Left renal cortex interstitium (tissue), 4 donors: ENCODE measurements around the gene KIAA0753. TPM values are rescaled to one million over a fixed set of nuclear protein-coding genes. Genes with fewer than 3 reads are reported as not detected.
A peak's percentile ranks its signal among the peaks of the same experiment; 100 is the strongest.
"Not testable (repeated sequence)": the region's sequence is repeated elsewhere in the genome, so short reads cannot be mapped to it uniquely, and the experiment has no call there.

Experiments
- DNase-seq, 4 donors: peaks; one replicate each; pipeline ENCODE4 v3.0.0-alpha.2; 2013; ENCODE audit warnings: low read depth in 4 of 4, low spot score in 2 of 4, missing footprints in 1 of 4
- polyA plus RNA-seq, 4 donors: library from polyadenylated mRNA; unstranded; fragments of 120-200 nt; gene quantifications; one replicate each; pipeline ENCODE4 v1.2.1, GENCODE V29; 2013; ENCODE audit not compliant: insufficient read length in 4 of 4

KIAA0753 gene
- polyA plus RNA-seq, 4 donors: 25.3 to 42.2 (median 37.9) TPM

- DNase-seq: no peak
These were observed 29.1 kb upstream of the KIAA0753 start for GRCh38 chr17:6669479-6670212.

GRCh38 chr17:6668727-6669425 lies 28.4 kb upstream of the KIAA0753 start:
- DNase-seq: no peak

- DNase-seq: no peak
These were observed 27.7 kb upstream of the KIAA0753 start for GRCh38 chr17:6668219-6668618.

GRCh38 chr17:6667516-6667915 lies 27.0 kb upstream of the KIAA0753 start:
- no peak for DNase-seq

GRCh38 chr17:6666557-6666956 lies 26.0 kb upstream of the KIAA0753 start:
- DNase-seq: no peak

GRCh38 chr17:6666077-6666521 lies 25.6 kb upstream of the KIAA0753 start:
- DNase-seq: peak in 2 of 4 donors; percentile 51 to 70

GRCh38 chr17:6663200-6663599 lies 22.7 kb upstream of the KIAA0753 start:
- DNase-seq: not testable (repeated sequence)

- no peak for DNase-seq
These were observed 20.9 kb upstream of the KIAA0753 start for GRCh38 chr17:6661464-6661848.

- no peak for DNase-seq
These were observed 20.4 kb upstream of the KIAA0753 start for GRCh38 chr17:6660805-6661463.

GRCh38 chr17:6660101-6660500 lies 19.6 kb upstream of the KIAA0753 start:
- no peak for DNase-seq

- not testable (repeated sequence) for DNase-seq
These were observed 17.9 kb upstream of the KIAA0753 start for GRCh38 chr17:6658411-6658810.

GRCh38 chr17:6657633-6658287 lies 17.2 kb upstream of the KIAA0753 start:
- no peak for DNase-seq

- not testable (repeated sequence) for DNase-seq
These were observed 16.5 kb upstream of the KIAA0753 start for GRCh38 chr17:6656797-6657632.

- not testable (repeated sequence) for DNase-seq
These were observed 15.3 kb upstream of the KIAA0753 start for GRCh38 chr17:6655732-6656361.

- peak in 1 of 4 donors; percentile 29 for DNase-seq
These were observed 14.6 kb upstream of the KIAA0753 start for GRCh38 chr17:6654841-6655731.

GRCh38 chr17:6651919-6652452 lies 11.5 kb upstream of the KIAA0753 start:
- DNase-seq: peak in 1 of 4 donors; percentile 36

GRCh38 chr17:6651354-6651918 lies 10.9 kb upstream of the KIAA0753 start, which contains the start of the genes C17orf100 and MED31:
C17orf100 (plus strand) TSS chr17:6651762; CDS start chr17:6651914, 152 bp downstream.
MED31 (minus strand) TSS chr17:6651605; CDS start chr17:6651528, 77 bp downstream.
- DNase-seq: peak in 3 of 4 donors; percentile 77 to 86 (median 80)

- DNase-seq: no peak
These were observed 7.7 kb upstream of the KIAA0753 start for GRCh38 chr17:6648181-6648580.
